ENCODE data around the gene HBA1. TPM values are rescaled to one million over a fixed set of nuclear protein-coding genes. Genes with fewer than 3 reads are reported as not detected.
"Not testable (repeated sequence)": the region's sequence is repeated elsewhere in the genome, so short reads cannot be mapped to it uniquely, and the experiment has no call there.

The HBA1 gene
- total RNA-seq, 2 experiments from 2014 or later: not detected

DNA sequence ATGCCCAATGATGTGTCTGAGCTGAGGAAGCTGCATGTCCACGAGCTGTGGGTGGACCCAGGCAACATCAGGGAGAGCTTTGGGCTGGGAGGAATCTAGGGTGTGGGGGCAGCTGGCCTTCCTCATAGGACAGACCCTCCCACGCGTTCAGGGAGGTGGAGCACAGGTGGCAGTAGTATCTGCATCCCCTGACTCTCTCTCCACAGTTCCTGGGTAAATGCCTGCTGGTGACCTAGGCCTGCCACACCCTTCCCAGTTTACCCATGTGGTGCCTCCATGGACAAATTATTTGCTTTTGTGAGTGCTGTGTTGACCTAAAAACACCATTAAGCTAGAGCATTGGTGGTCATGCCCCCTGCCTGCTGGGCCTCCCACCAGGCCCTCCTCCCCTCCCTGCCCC is 7.5 kb upstream of the HBA1 start:
- intact Hi-C loops (cut with micrococcal nuclease; ENCODE audit: unreplicated experiment): no loop called here

DNA sequence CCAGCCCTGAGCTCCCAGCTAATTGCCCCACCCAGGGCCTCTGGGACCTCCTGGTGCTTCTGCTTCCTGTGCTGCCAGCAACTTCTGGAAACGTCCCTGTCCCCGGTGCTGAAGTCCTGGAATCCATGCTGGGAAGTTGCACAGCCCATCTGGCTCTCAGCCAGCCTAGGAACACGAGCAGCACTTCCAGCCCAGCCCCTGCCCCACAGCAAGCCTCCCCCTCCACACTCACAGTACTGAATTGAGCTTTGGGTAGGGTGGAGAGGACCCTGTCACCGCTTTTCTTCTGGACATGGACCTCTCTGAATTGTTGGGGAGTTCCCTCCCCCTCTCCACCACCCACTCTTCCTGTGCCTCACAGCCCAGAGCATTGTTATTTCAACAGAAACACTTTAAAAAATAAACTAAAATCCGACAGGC is 6.4 kb upstream of the HBA1 start:
- H3K9me3 ChIP-seq (ENCODE audit: low read length); POLR2A ChIA-PET; DNase-seq (ENCODE audit: low spot score); intact Hi-C loops (cut with micrococcal nuclease; ENCODE audit: unreplicated experiment); H3K4me1 ChIP-seq (ENCODE audit: insufficient read depth, low read length, poor library complexity, severe bottlenecking); H3K4me3 ChIP-seq (ENCODE audit: low read depth, low read length, poor library complexity, severe bottlenecking); H2AFZ ChIP-seq (ENCODE audit: low read length); H3K4me2 ChIP-seq (ENCODE audit: low read length); H3K79me2 ChIP-seq (ENCODE audit: insufficient read depth, low read depth, low read length); CTCF ChIA-PET (ENCODE audit: unreplicated experiment); H3K36me3 ChIP-seq (ENCODE audit: insufficient read depth, low read length); H3K27ac ChIP-seq (ENCODE audit: low read depth, low read length, poor library complexity, severe bottlenecking); H4K20me1 ChIP-seq (ENCODE audit: insufficient read depth, low read length); BruUV-seq (replicated peaks); H3K9me2 ChIP-seq (ENCODE audit: insufficient read depth, low read length): not testable (repeated sequence)

More for the DNA sequence above, 7.5 kb upstream of the HBA1 start:
- H3K4me3 ChIP-seq (ENCODE audit: low read depth, low read length, poor library complexity, severe bottlenecking): no peak overlapping the region
- ChIA-PET POLR2A (interaction anchor here (1.4 kb wide), 1 partner anchor 13 kb away, joined by 3 read pairs; no protein-coding TSS in a partner anchor), CTCF (ENCODE audit: unreplicated experiment) (no interaction called here)
- TF ChIP-seq, protein P1, sequence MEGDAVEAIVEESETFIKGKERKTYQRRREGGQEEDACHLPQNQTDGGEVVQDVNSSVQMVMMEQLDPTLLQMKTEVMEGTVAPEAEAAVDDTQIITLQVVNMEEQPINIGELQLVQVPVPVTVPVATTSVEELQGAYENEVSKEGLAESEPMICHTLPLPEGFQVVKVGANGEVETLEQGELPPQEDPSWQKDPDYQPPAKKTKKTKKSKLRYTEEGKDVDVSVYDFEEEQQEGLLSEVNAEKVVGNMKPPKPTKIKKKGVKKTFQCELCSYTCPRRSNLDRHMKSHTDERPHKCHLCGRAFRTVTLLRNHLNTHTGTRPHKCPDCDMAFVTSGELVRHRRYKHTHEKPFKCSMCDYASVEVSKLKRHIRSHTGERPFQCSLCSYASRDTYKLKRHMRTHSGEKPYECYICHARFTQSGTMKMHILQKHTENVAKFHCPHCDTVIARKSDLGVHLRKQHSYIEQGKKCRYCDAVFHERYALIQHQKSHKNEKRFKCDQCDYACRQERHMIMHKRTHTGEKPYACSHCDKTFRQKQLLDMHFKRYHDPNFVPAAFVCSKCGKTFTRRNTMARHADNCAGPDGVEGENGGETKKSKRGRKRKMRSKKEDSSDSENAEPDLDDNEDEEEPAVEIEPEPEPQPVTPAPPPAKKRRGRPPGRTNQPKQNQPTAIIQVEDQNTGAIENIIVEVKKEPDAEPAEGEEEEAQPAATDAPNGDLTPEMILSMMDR (conservative IDR thresholded peaks at IDR 0.05; ENCODE audit: low read length): no peak
- no peak for TF ChIP-seq EZH2phosphoT487 (IDR thresholded peaks at IDR 0.05; ENCODE audit: borderline replicate concordance, low read depth, low read length)
- H3K27ac ChIP-seq (ENCODE audit: low read depth, low read length, poor library complexity, severe bottlenecking): no peak overlapping the region
- DNase-seq (ENCODE audit: low spot score): no peak
- no peak overlapping the region for H2AFZ ChIP-seq (ENCODE audit: low read length)
- no TSS peak for BruUV-seq (replicated peaks)
- no peaks in the 10 kb centered on the region for H3K9me3 ChIP-seq (ENCODE audit: low read length)
- no peaks in the 10 kb centered on the region for H3K4me1 ChIP-seq (ENCODE audit: insufficient read depth, low read length, poor library complexity, severe bottlenecking)
- no peaks in the 10 kb centered on the region for H4K20me1 ChIP-seq (ENCODE audit: insufficient read depth, low read length)
- no peak overlapping the region for H3K4me2 ChIP-seq (ENCODE audit: low read length)
- no peaks in the 10 kb centered on the region for H3K9me2 ChIP-seq (ENCODE audit: insufficient read depth, low read length)
- H3K79me2 ChIP-seq (ENCODE audit: insufficient read depth, low read depth, low read length): no peaks in the 10 kb centered on the region
- H3K36me3 ChIP-seq (ENCODE audit: insufficient read depth, low read length): no peaks in the 10 kb centered on the region

DNA sequence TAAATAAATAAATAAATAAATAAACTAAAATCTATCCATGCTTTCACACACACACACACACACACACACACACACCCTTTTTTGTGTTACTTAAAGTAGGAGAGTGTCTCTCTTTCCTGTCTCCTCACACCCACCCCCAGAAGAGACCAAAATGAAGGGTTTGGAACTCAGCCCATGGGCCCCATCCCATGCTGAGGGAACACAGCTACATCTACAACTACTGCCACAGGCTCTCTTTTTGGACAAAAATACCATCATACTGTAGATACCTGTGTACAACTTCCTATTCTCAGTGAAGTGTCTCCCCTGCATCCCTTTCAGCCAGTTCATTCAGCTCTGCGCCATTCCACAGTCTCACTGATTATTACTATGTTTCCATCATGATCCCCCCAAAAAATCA is 5.7 kb upstream of the HBA1 start:
- Histone ChIP-seq H2AFZ (ENCODE audit: low read length) (no peak overlapping the region), H3K27ac (ENCODE audit: low read depth, low read length, poor library complexity, severe bottlenecking) (no peak overlapping the region), H3K4me2 (ENCODE audit: low read length) (no peak overlapping the region), H3K9me2 (ENCODE audit: insufficient read depth, low read length) (no peaks in the 10 kb centered on the region), H3K4me3 (ENCODE audit: low read depth, low read length, poor library complexity, severe bottlenecking) (no peak overlapping the region), H3K79me2 (ENCODE audit: insufficient read depth, low read depth, low read length) (no peaks in the 10 kb centered on the region), H3K36me3 (ENCODE audit: insufficient read depth, low read length) (no peaks in the 10 kb centered on the region), H3K9me3 (ENCODE audit: low read length) (no peaks in the 10 kb centered on the region), H4K20me1 (ENCODE audit: insufficient read depth, low read length) (no peaks in the 10 kb centered on the region), H3K4me1 (ENCODE audit: insufficient read depth, low read length, poor library complexity, severe bottlenecking) (no peaks in the 10 kb centered on the region)
- POLR2A ChIA-PET: no interaction called here
- DNase-seq (ENCODE audit: low spot score): no peak
- BruUV-seq (replicated peaks): no TSS peak
- intact Hi-C loops (cut with micrococcal nuclease; ENCODE audit: unreplicated experiment): no loop called here
- CTCF ChIA-PET (ENCODE audit: unreplicated experiment): no interaction called here
- TF ChIP-seq, protein P1 (conservative IDR thresholded peaks at IDR 0.05; ENCODE audit: low read length): no peak
- no peak for TF ChIP-seq EZH2phosphoT487 (IDR thresholded peaks at IDR 0.05; ENCODE audit: borderline replicate concordance, low read depth, low read length)

DNA sequence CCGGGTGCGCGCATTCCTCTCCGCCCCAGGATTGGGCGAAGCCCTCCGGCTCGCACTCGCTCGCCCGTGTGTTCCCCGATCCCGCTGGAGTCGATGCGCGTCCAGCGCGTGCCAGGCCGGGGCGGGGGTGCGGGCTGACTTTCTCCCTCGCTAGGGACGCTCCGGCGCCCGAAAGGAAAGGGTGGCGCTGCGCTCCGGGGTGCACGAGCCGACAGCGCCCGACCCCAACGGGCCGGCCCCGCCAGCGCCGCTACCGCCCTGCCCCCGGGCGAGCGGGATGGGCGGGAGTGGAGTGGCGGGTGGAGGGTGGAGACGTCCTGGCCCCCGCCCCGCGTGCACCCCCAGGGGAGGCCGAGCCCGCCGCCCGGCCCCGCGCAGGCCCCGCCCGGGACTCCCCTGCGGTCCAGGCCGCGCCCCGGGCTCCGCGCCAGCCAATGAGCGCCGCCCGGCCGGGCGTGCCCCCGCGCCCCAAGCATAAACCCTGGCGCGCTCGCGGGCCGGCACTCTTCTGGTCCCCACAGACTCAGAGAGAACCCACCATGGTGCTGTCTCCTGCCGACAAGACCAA is 4.0 kb upstream of the HBA1 start, which contains the start of gene HBA2:
HBA2 (plus strand) TSS at position 503 of the 568 bp plus-strand sequence; CDS start at position 540, 37 bp downstream.
- H3K9me3 ChIP-seq (ENCODE audit: low read length); H3K4me1 ChIP-seq (ENCODE audit: insufficient read depth, low read length, poor library complexity, severe bottlenecking); H2AFZ ChIP-seq (ENCODE audit: low read length); H3K36me3 ChIP-seq (ENCODE audit: insufficient read depth, low read length); intact Hi-C loops (cut with micrococcal nuclease; ENCODE audit: unreplicated experiment); BruUV-seq (replicated peaks); H3K79me2 ChIP-seq (ENCODE audit: insufficient read depth, low read depth, low read length); H3K4me3 ChIP-seq (ENCODE audit: low read depth, low read length, poor library complexity, severe bottlenecking); H3K9me2 ChIP-seq (ENCODE audit: insufficient read depth, low read length); DNase-seq (ENCODE audit: low spot score); H3K4me2 ChIP-seq (ENCODE audit: low read length); H4K20me1 ChIP-seq (ENCODE audit: insufficient read depth, low read length); H3K27ac ChIP-seq (ENCODE audit: low read depth, low read length, poor library complexity, severe bottlenecking); CTCF ChIA-PET (ENCODE audit: unreplicated experiment): not testable (repeated sequence)
- POLR2A ChIA-PET: interaction anchor here (0.6 to 0.7 kb wide), 2 partner anchors 47 to 88 kb away, joined by 3 to 7 read pairs; no protein-coding TSS in a partner anchor

DNA sequence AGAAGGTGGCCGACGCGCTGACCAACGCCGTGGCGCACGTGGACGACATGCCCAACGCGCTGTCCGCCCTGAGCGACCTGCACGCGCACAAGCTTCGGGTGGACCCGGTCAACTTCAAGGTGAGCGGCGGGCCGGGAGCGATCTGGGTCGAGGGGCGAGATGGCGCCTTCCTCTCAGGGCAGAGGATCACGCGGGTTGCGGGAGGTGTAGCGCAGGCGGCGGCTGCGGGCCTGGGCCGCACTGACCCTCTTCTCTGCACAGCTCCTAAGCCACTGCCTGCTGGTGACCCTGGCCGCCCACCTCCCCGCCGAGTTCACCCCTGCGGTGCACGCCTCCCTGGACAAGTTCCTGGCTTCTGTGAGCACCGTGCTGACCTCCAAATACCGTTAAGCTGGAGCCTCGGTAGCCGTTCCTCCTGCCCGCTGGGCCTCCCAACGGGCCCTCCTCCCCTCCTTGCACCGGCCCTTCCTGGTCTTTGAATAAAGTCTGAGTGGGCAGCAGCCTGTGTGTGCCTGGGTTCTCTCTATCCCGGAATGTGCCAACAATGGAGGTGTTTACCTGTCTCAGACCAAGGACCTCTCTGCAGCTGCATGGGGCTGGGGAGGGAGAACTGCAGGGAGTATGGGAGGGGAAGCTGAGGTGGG is 3.1 kb upstream of the HBA1 start:
- not testable (repeated sequence) for H3K79me2 ChIP-seq (ENCODE audit: insufficient read depth, low read depth, low read length)

More for the DNA sequence above, 3.1 kb upstream of the HBA1 start:
- H3K9me3 ChIP-seq (ENCODE audit: low read length); H3K4me2 ChIP-seq (ENCODE audit: low read length); H3K9me2 ChIP-seq (ENCODE audit: insufficient read depth, low read length); H3K4me1 ChIP-seq (ENCODE audit: insufficient read depth, low read length, poor library complexity, severe bottlenecking); intact Hi-C loops (cut with micrococcal nuclease; ENCODE audit: unreplicated experiment); DNase-seq (ENCODE audit: low spot score); BruUV-seq (replicated peaks); POLR2A ChIA-PET; H4K20me1 ChIP-seq (ENCODE audit: insufficient read depth, low read length); CTCF ChIA-PET (ENCODE audit: unreplicated experiment); H2AFZ ChIP-seq (ENCODE audit: low read length); H3K4me3 ChIP-seq (ENCODE audit: low read depth, low read length, poor library complexity, severe bottlenecking); H3K36me3 ChIP-seq (ENCODE audit: insufficient read depth, low read length); H3K27ac ChIP-seq (ENCODE audit: low read depth, low read length, poor library complexity, severe bottlenecking): not testable (repeated sequence)
